HG03045 (cell line): ENCODE measurements around the gene OBI1.

Experiments
- ATAC-seq: cut with Tn5 transposase; IDR thresholded peaks from one replicate; pipeline ENCODE4 v1.9.1; 2021; ENCODE audit warnings: mild to moderate bottlenecking, moderate library complexity; ENCODE audit not compliant: unreplicated experiment

Gene OBI1

GRCh38 chr13:78604782-78605611 lies 54.0 kb downstream of the OBI1 start:
- ATAC-seq: no peak

- peak; percentile 78 for ATAC-seq
These were observed 55.6 kb downstream of the OBI1 start, which contains the start of gene POU4F1 for GRCh38 chr13:78603240-78603957. POU4F1 (minus strand) TSS chr13:78603552; CDS start chr13:78603326, 226 bp downstream.

- ATAC-seq: peak; percentile 27
These were observed 56.3 kb downstream of the OBI1 start for GRCh38 chr13:78602561-78603239.

- no peak for ATAC-seq
These were observed 56.9 kb downstream of the OBI1 start for GRCh38 chr13:78601874-78602560.

GRCh38 chr13:78601124-78601873 lies 57.7 kb downstream of the OBI1 start:
- no peak for ATAC-seq

GRCh38 chr13:78600280-78600883 lies 58.6 kb downstream of the OBI1 start:
- no peak for ATAC-seq

- no peak for ATAC-seq
These were observed 59.2 kb downstream of the OBI1 start for GRCh38 chr13:78599645-78600279.

- ATAC-seq: no peak
These were observed 59.9 kb downstream of the OBI1 start for GRCh38 chr13:78598966-78599644.

- ATAC-seq: no peak
These were observed 60.7 kb downstream of the OBI1 start for GRCh38 chr13:78598116-78598781.

- ATAC-seq: no peak
These were observed 61.4 kb downstream of the OBI1 start for GRCh38 chr13:78597602-78597932.

GRCh38 chr13:78596736-78597601 lies 62.0 kb downstream of the OBI1 start:
- no peak for ATAC-seq

- no peak for ATAC-seq
These were observed 62.6 kb downstream of the OBI1 start for GRCh38 chr13:78596399-78596735.

- ATAC-seq: no peak
These were observed 63.2 kb downstream of the OBI1 start for GRCh38 chr13:78595495-78596398.

GRCh38 chr13:78594456-78594975 lies 64.4 kb downstream of the OBI1 start:
- ATAC-seq: no peak

GRCh38 chr13:78593652-78594455 lies 65.1 kb downstream of the OBI1 start:
- no peak for ATAC-seq
